H9 (cell line): ENCODE measurements around the gene PRDM11. TPM values are rescaled to one million over a fixed set of nuclear protein-coding genes. Genes with fewer than 3 reads are reported as not detected.

Experiments
- DNase-seq: peaks from one replicate; pipeline ENCODE4 v3.0.0-alpha.2; 2017
- H2AFZ ChIP-seq: one replicate; pipeline ENCODE4 v1.6.1; 2013; ENCODE audit warnings: mild to moderate bottlenecking, low read length, control low read depth, moderate library complexity
- H2AK5ac ChIP-seq: 2 replicates; pipeline ENCODE4 v1.6.1; 2013; ENCODE audit warnings: low read length, control low read depth, mixed read lengths; ENCODE audit not compliant: insufficient read length
- H2BK120ac ChIP-seq: one replicate; pipeline ENCODE4 v1.6.1; 2013; ENCODE audit warnings: low read depth, mild to moderate bottlenecking, low read length, control low read depth, inconsistent platforms; ENCODE audit not compliant: poor library complexity, severe bottlenecking
- H2BK12ac ChIP-seq: 2 replicates; pipeline ENCODE4 v1.6.1; 2013; ENCODE audit warnings: low read length, control low read depth, mixed read lengths, low read depth; ENCODE audit not compliant: insufficient read length
- H2BK15ac ChIP-seq: 2 replicates; pipeline ENCODE4 v1.6.1; 2013; ENCODE audit warnings: low read depth, low read length, control low read depth
- H2BK20ac ChIP-seq: one replicate; pipeline ENCODE4 v1.6.1; 2013; ENCODE audit warnings: low read depth, mild to moderate bottlenecking, low read length, control low read depth, inconsistent platforms; ENCODE audit not compliant: poor library complexity, severe bottlenecking
- H2BK5ac ChIP-seq: 2 replicates; pipeline ENCODE4 v1.6.1; 2013; ENCODE audit warnings: low read length, control low read depth, mixed read lengths; ENCODE audit not compliant: insufficient read length
- H3K14ac ChIP-seq: 2 replicates; pipeline ENCODE4 v1.6.1; 2013; ENCODE audit warnings: low read length, control low read depth; ENCODE audit not compliant: insufficient read depth
- H3K18ac ChIP-seq: 2 replicates; pipeline ENCODE4 v1.6.1; 2013; ENCODE audit warnings: low read depth, mild to moderate bottlenecking, mixed read lengths, low read length, control low read depth; ENCODE audit not compliant: insufficient read length
- H3K23ac ChIP-seq: 2 replicates; pipeline ENCODE4 v1.6.1; 2013; ENCODE audit warnings: low read length, control low read depth, mixed read lengths, low read depth; ENCODE audit not compliant: insufficient read length
- H3K23me2 ChIP-seq: 2 replicates; pipeline ENCODE4 v1.6.1; 2013; ENCODE audit warnings: low read depth, mild to moderate bottlenecking, mixed read lengths, low read length, control low read depth; ENCODE audit not compliant: insufficient read length, poor library complexity, severe bottlenecking
- H3K27ac ChIP-seq: 2 replicates; pipeline ENCODE4 v1.5.1; 2013; ENCODE audit warnings: low read length, control low read depth, mixed read lengths, low read depth; ENCODE audit not compliant: insufficient read length
- H3K27me3 ChIP-seq: 2 replicates; pipeline ENCODE4 v1.6.1; 2013; ENCODE audit warnings: low read length, control low read depth, inconsistent platforms; ENCODE audit not compliant: insufficient read depth
- H3K4ac ChIP-seq: 2 replicates; pipeline ENCODE4 v1.6.1; 2013; ENCODE audit warnings: low read depth, mild to moderate bottlenecking, control low read depth, inconsistent platforms, low read length, moderate library complexity
- H3K4me1 ChIP-seq: 2 replicates; pipeline ENCODE4 v1.6.1; 2013; ENCODE audit warnings: low read length, control low read depth, inconsistent platforms; ENCODE audit not compliant: insufficient read depth
- H3K4me2 ChIP-seq: 2 replicates; pipeline ENCODE4 v1.6.1; 2013; ENCODE audit warnings: low read length, control low read depth, mixed read lengths; ENCODE audit not compliant: insufficient read length, insufficient read depth
- H3K56ac ChIP-seq: 2 replicates; pipeline ENCODE4 v1.6.1; 2013; ENCODE audit warnings: low read depth, mild to moderate bottlenecking, mixed read lengths, low read length, control low read depth; ENCODE audit not compliant: insufficient read length
- H3K79me1 ChIP-seq: 2 replicates; pipeline ENCODE4 v1.6.1; 2013; ENCODE audit warnings: low read depth, mild to moderate bottlenecking, moderate library complexity, low read length, control low read depth, inconsistent platforms; ENCODE audit not compliant: insufficient read depth, poor library complexity, severe bottlenecking
- H3K79me2 ChIP-seq: 2 replicates; pipeline ENCODE4 v1.6.1; 2013; ENCODE audit warnings: low read length, control low read depth, inconsistent platforms; ENCODE audit not compliant: insufficient read depth
- H3K9ac ChIP-seq: 2 replicates; pipeline ENCODE4 v1.6.1; 2013; ENCODE audit warnings: low read length, control low read depth, mixed read lengths; ENCODE audit not compliant: insufficient read length; ENCODE audit errors: extremely low read depth
- H3K9me3 ChIP-seq: one replicate; pipeline ENCODE4 v1.6.1; 2013; ENCODE audit warnings: low read depth, low read length, inconsistent platforms; ENCODE audit not compliant: control insufficient read depth
- H3T11ph ChIP-seq: one replicate; pipeline ENCODE4 v1.6.1; 2013; ENCODE audit warnings: mild to moderate bottlenecking, low read length, control low read depth, inconsistent platforms
- H4K20me1 ChIP-seq: one replicate; pipeline ENCODE4 v1.6.1; 2013; ENCODE audit not compliant: control insufficient read depth, insufficient read length, insufficient read depth
- H4K5ac ChIP-seq: 2 replicates; pipeline ENCODE4 v1.6.1; 2013; ENCODE audit warnings: low read depth, mild to moderate bottlenecking, mixed read lengths, low read length, control low read depth; ENCODE audit not compliant: insufficient read length
- H4K8ac ChIP-seq: replicated peaks from 2 replicates; pipeline ENCODE4 v1.6.1; 2013; ENCODE audit warnings: low read length, control low read depth, mixed read lengths, low read depth; ENCODE audit not compliant: insufficient read length
- H4K91ac ChIP-seq: 2 replicates; pipeline ENCODE4 v1.6.1; 2013; ENCODE audit warnings: low read depth, mild to moderate bottlenecking, moderate library complexity, mixed read lengths, low read length, control low read depth; ENCODE audit not compliant: insufficient read length
- H3K27ac Mint-ChIP-seq, 3 experiments: 2 replicates in 2 of 3; 3 replicates in 1 of 3; pipeline ENCODE4 v1.8.0; 2020 to 2021; ENCODE audit warnings: mixed read lengths in 3 of 3, mild to moderate bottlenecking in 1 of 3, moderate library complexity in 1 of 3
- H3K27me3 Mint-ChIP-seq: 2 replicates; pipeline ENCODE4 v1.8.0; 2021; ENCODE audit warnings: low read depth, mild to moderate bottlenecking, moderate library complexity, mixed read lengths
- H3K36me3 Mint-ChIP-seq, 3 experiments: 2 replicates in 2 of 3; 3 replicates in 1 of 3; pipeline ENCODE4 v1.8.0; 2020 to 2021; ENCODE audit warnings: low read depth in 3 of 3, mixed read lengths in 3 of 3; ENCODE audit not compliant: insufficient read depth in 1 of 3
- H3K4me1 Mint-ChIP-seq, 2 experiments: 2 replicates each; pipeline ENCODE4 v1.8.0; 2020; ENCODE audit warnings: mixed read lengths in 2 of 2
- H3K4me3 Mint-ChIP-seq, 2 experiments: 2 replicates in 1 of 2; 3 replicates in 1 of 2; pipeline ENCODE4 v1.8.0; 2020 to 2021; ENCODE audit warnings: mild to moderate bottlenecking in 2 of 2, mixed read lengths in 2 of 2, moderate library complexity in 1 of 2
- H3K9me3 Mint-ChIP-seq, 2 experiments: 2 replicates in 1 of 2; 3 replicates in 1 of 2; pipeline ENCODE4 v1.8.0; 2020; ENCODE audit warnings: mild to moderate bottlenecking in 2 of 2, mixed read lengths in 2 of 2, moderate library complexity in 1 of 2
- WGBS: extraction: QIAGEN DNeasy Blood & Tissue Kit; methylation state at CpG from one replicate; pipeline ENCODE4 v1.1.7; 2013; ENCODE audit warnings: missing lambda C conversion rate, low lambda C conversion rate, mixed read lengths; ENCODE audit not compliant: insufficient read length; ENCODE audit errors: extremely low coverage; 5-methylcytosine and 5-hydroxymethylcytosine counted together
- total RNA-seq: library from RNA; stranded (reverse); gene quantifications from 2 replicates; pipeline ENCODE4 v1.2.1, GENCODE V29; 2021
- TF ChIP-seq, protein P1 (sequence below): fragments of 200-600 bp; sonication (generic); conservative IDR thresholded peaks from 3 replicates; pipeline ENCODE4 v1.8.0; 2021; ENCODE audit warnings: antibody characterized with exemption, mild to moderate bottlenecking

The PRDM11 gene
- total RNA-seq, 1 experiment from 2014 or later, result 11.5 TPM

DNA sequence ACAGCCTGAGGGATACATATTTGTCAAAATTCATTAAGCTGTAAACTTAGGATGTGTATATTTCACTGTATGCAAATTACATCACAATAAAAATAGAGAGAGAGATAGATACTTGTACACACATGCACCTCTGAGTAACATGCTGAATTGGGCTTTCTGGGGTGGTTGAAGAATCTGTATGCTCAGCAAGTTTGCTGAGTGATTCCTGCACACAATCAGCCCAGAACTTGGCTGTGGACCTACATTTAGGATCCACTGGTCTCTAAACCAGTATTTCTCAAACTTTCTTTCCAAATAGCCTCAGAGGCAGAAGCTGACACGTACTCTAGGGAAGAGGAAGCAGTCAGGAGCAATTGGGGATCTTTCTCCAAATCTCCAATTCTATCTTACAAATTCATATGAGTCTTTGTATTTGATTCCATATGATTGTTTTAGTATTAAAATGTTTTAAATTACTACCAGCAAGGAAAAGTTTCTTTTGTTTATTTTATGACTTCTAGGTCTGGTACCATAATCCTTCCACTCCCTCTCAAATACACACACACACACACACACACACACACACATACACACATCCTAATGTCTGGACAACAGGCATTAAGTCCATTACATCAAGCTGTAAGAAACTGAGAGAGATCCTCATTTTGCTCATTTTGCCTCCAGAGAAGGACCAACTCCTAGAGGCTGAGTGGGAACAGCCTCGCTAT lies 119.7 kb downstream of the PRDM11 start:
- H3K27ac ChIP-seq, result no peak overlapping the region

More for the DNA sequence above, 119.7 kb downstream of the PRDM11 start:
- Histone ChIP-seq H3K4me2 (no peak overlapping the region), H4K91ac (no peak overlapping the region), H3K79me2 (no peaks in the 10 kb centered on the region), H2BK120ac (no peak overlapping the region), H3K79me1 (no peaks in the 10 kb centered on the region), H3K23me2 (no peaks in the 10 kb centered on the region), H3K9ac (no peak overlapping the region), H3K27me3 (no peaks in the 10 kb centered on the region), H3K23ac (no peak overlapping the region), H3K14ac (no peak overlapping the region), H3T11ph (no peak overlapping the region), H2BK12ac (no peak overlapping the region), H4K5ac (no peak overlapping the region), H4K20me1 (no peaks in the 10 kb centered on the region), H3K9me3 (no peaks in the 10 kb centered on the region), H3K4ac (no peak overlapping the region), H2AFZ (no peak overlapping the region), H3K18ac (no peak overlapping the region), H4K8ac (no peak overlapping the region), H2BK20ac (no peak overlapping the region), H3K4me1 (no peaks in the 10 kb centered on the region), H2AK5ac (no peak overlapping the region), H2BK5ac (no peak overlapping the region), H2BK15ac (no peak overlapping the region), H3K56ac (no peak overlapping the region)
- Mint-ChIP-seq H3K9me3 (no peaks in the 10 kb centered on the region), H3K4me3 (no peak overlapping the region), H3K4me1 (peaks cover under 1 to 4% of the 10 kb centered on the region in 2 experiments; a peak in 2 of 4 replicates), H3K27ac (no peak overlapping the region), H3K36me3 (no peaks in the 10 kb centered on the region), H3K27me3 (peaks cover 25% of the 10 kb centered on the region)
- no CpG with 5 or more reads among the region's 2 CpGs for WGBS
- TF ChIP-seq, protein P1, sequence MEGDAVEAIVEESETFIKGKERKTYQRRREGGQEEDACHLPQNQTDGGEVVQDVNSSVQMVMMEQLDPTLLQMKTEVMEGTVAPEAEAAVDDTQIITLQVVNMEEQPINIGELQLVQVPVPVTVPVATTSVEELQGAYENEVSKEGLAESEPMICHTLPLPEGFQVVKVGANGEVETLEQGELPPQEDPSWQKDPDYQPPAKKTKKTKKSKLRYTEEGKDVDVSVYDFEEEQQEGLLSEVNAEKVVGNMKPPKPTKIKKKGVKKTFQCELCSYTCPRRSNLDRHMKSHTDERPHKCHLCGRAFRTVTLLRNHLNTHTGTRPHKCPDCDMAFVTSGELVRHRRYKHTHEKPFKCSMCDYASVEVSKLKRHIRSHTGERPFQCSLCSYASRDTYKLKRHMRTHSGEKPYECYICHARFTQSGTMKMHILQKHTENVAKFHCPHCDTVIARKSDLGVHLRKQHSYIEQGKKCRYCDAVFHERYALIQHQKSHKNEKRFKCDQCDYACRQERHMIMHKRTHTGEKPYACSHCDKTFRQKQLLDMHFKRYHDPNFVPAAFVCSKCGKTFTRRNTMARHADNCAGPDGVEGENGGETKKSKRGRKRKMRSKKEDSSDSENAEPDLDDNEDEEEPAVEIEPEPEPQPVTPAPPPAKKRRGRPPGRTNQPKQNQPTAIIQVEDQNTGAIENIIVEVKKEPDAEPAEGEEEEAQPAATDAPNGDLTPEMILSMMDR, result no peak
- DNase-seq, result no peak
